ENCODE data around the gene THSD4.

DNA sequence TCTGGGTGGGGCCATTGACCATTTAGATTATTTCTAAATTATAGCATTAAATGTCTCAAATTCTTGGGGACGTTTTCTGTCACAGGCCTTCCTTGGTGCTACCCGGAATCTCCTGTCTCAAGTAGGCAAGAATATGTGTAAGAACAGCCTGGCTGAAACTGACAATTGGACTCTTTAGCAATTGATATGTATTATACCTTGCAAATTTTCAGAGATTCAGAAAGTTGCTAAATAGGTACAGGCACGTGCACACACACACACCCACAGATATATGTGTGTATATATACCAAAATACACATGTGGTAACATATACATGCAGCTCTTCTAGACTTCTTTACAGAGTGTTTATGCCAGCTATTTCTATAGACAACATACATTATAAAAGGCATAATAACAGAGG, 481.9 kb downstream of the THSD4 start:
- TF ChIP-seq, protein P1, sequence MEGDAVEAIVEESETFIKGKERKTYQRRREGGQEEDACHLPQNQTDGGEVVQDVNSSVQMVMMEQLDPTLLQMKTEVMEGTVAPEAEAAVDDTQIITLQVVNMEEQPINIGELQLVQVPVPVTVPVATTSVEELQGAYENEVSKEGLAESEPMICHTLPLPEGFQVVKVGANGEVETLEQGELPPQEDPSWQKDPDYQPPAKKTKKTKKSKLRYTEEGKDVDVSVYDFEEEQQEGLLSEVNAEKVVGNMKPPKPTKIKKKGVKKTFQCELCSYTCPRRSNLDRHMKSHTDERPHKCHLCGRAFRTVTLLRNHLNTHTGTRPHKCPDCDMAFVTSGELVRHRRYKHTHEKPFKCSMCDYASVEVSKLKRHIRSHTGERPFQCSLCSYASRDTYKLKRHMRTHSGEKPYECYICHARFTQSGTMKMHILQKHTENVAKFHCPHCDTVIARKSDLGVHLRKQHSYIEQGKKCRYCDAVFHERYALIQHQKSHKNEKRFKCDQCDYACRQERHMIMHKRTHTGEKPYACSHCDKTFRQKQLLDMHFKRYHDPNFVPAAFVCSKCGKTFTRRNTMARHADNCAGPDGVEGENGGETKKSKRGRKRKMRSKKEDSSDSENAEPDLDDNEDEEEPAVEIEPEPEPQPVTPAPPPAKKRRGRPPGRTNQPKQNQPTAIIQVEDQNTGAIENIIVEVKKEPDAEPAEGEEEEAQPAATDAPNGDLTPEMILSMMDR (conservative IDR thresholded peaks at IDR 0.05): no peak
- no peak for TF ChIP-seq EZH2 (IDR thresholded peaks at IDR 0.05; ENCODE audit: low read depth)
